CD4-positive, alpha-beta T cell treated with Interleukin-15 for 4 hours (primary cell): ENCODE results near the gene BRCA1.

Experiments
- DNase-seq: peaks from one replicate; pipeline ENCODE4 v3.0.0-alpha.2; 2020; ENCODE audit warnings: low spot score

The BRCA1 gene

GRCh38 chr17:43025290-43025657, 99.9 kb downstream of the BRCA1 start:
- DNase-seq = no peak

GRCh38 chr17:43024407-43025289, 100.5 kb downstream of the BRCA1 start, which contains the start of gene RND2:
Gene RND2, plus strand, starts transcription at chr17:43025231. Its CDS starts 117 bp downstream, at chr17:43025348.
- peak; percentile 82 for DNase-seq

- DNase-seq = peak; percentile 50
Measured at GRCh38 chr17:43021741-43022512, 103.2 kb downstream of the BRCA1 start, which contains the start of gene VAT1. Gene VAT1, minus strand, starts transcription at chr17:43022385. Its CDS starts 63 bp downstream, at chr17:43022322.

GRCh38 chr17:43020789-43021740, 104.1 kb downstream of the BRCA1 start:
- no peak for DNase-seq

- DNase-seq = no peak
Measured at GRCh38 chr17:43020030-43020621, 105.0 kb downstream of the BRCA1 start.

- no peak for DNase-seq
Measured at GRCh38 chr17:43019418-43019817, 105.7 kb downstream of the BRCA1 start.

- no peak for DNase-seq
Measured at GRCh38 chr17:43018932-43019331, 106.2 kb downstream of the BRCA1 start.

- DNase-seq = peak; percentile 68
Measured at GRCh38 chr17:43018008-43018853, 106.9 kb downstream of the BRCA1 start.

- DNase-seq = no peak
Measured at GRCh38 chr17:43016216-43016615, 108.9 kb downstream of the BRCA1 start.

- DNase-seq = no peak
Measured at GRCh38 chr17:43015579-43015978, 109.6 kb downstream of the BRCA1 start.

GRCh38 chr17:43014649-43015542, 110.3 kb downstream of the BRCA1 start:
- no peak for DNase-seq

GRCh38 chr17:43014020-43014648, 111.0 kb downstream of the BRCA1 start:
- no peak for DNase-seq

- no peak for DNase-seq
Measured at GRCh38 chr17:43013296-43013695, 111.9 kb downstream of the BRCA1 start.

GRCh38 chr17:43011728-43012472, 113.3 kb downstream of the BRCA1 start:
- DNase-seq = no peak

GRCh38 chr17:43010667-43011308, 114.4 kb downstream of the BRCA1 start:
- DNase-seq = no peak

GRCh38 chr17:43006639-43007551, 118.3 kb downstream of the BRCA1 start, which contains the start of gene IFI35:
Gene IFI35, plus strand, starts transcription at chr17:43006784. Its CDS starts 164 bp downstream, at chr17:43006948.
- DNase-seq = peak; percentile 87
